Natural killer cell (primary cell): ENCODE measurements around the gene PDHA1. TPM values are rescaled to one million over a fixed set of nuclear protein-coding genes. Genes with fewer than 3 reads are reported as not detected.

Source experiments
- ATAC-seq, 3 donors: fragments of 150-1000 bp in 2 of 3; fragments of 200-7000 bp in 1 of 3; cut with Tn5 transposase; 1 replicate in 1 of 3; 2 replicates in 2 of 3; pipeline ENCODE4 v1.10.0; 2021; ENCODE audit warnings: mild to moderate bottlenecking in 2 of 3, moderate library complexity in 2 of 3
- DNase-seq, 2 donors: peaks; one replicate each; pipeline versions ENCODE4 v3.0.0 to v3.0.0-alpha.2; 2013 to 2021; ENCODE audit warnings: mixed read lengths in 1 of 2
- H3K27ac ChIP-seq: one replicate; pipeline ENCODE4 v1.5.1; 2013; ENCODE audit warnings: mild to moderate bottlenecking, low read length
- H3K27me3 ChIP-seq: one replicate; pipeline ENCODE4 v1.6.1; 2013; ENCODE audit warnings: low read length; ENCODE audit not compliant: control insufficient read depth, insufficient read depth
- H3K36me3 ChIP-seq: one replicate; pipeline ENCODE4 v1.6.1; 2013; ENCODE audit warnings: low read length; ENCODE audit not compliant: control insufficient read depth, insufficient read depth
- H3K4me1 ChIP-seq: one replicate; pipeline ENCODE4 v1.6.1; 2013; ENCODE audit warnings: low read length; ENCODE audit not compliant: control insufficient read depth, insufficient read depth
- H3K4me3 ChIP-seq: one replicate; pipeline ENCODE4 v1.5.1; 2013; ENCODE audit warnings: low read length
- H3K9me3 ChIP-seq: one replicate; pipeline ENCODE4 v1.6.1; 2013; ENCODE audit warnings: low read length; ENCODE audit not compliant: control insufficient read depth, insufficient read depth
- H3K27ac Mint-ChIP-seq, 2 donors: one replicate each; pipeline ENCODE4 v1.8.0; 2022; ENCODE audit warnings: mild to moderate bottlenecking in 2 of 2, mixed read lengths in 2 of 2, moderate library complexity in 1 of 2
- H3K27me3 Mint-ChIP-seq, 2 donors: one replicate each; pipeline ENCODE4 v1.8.0; 2022; ENCODE audit warnings: low read depth in 2 of 2, mixed read lengths in 2 of 2
- H3K36me3 Mint-ChIP-seq: one replicate; pipeline ENCODE4 v1.8.0; 2022; ENCODE audit warnings: mixed read lengths
- H3K4me1 Mint-ChIP-seq, 2 donors: one replicate each; pipeline ENCODE4 v1.8.0; 2022; ENCODE audit warnings: mixed read lengths in 2 of 2
- H3K4me3 Mint-ChIP-seq: one replicate; pipeline ENCODE4 v1.8.0; 2022; ENCODE audit warnings: mild to moderate bottlenecking, moderate library complexity, mixed read lengths
- H3K9me3 Mint-ChIP-seq, 2 donors: one replicate each; pipeline ENCODE4 v1.8.0; 2022; ENCODE audit warnings: mixed read lengths in 2 of 2
- CTCF ChIP-seq: fragments of 200-600 bp; IDR thresholded peaks from one replicate; pipeline ENCODE4 v1.8.0; 2022; ENCODE audit warnings: antibody characterized with exemption
- WGBS: methylation state at CpG from one replicate; pipeline ENCODE4 v1.1.7; 2013; ENCODE audit warnings: missing lambda C conversion rate; ENCODE audit not compliant: insufficient coverage; 5-methylcytosine and 5-hydroxymethylcytosine counted together
- intact Hi-C: fragments of 100-400 bp; cut with micrococcal nuclease; formaldehyde crosslinking; loops from one replicate; pipeline ENCODE4 v1.14.2; 2022
- total RNA-seq, 4 donors: library from RNA; stranded (reverse); fragments of 120-200 nt in 1 of 4; gene quantifications; one replicate each; pipeline versions ENCODE4 v1.2.3 to v1.2.4, GENCODE V29; 2013 to 2022

Gene PDHA1
- total RNA-seq, 3 donors from 2014 or later (not counting 1 experiment from before 2014, with no cell fraction given) = 131 to 164 (median 154) TPM

GRCh38 chrX:19373351-19373891 is 29.7 kb downstream of the PDHA1 start:
- no peak overlapping the region for H3K27ac ChIP-seq
- no peaks in the 10 kb centered on the region for H3K9me3 Mint-ChIP-seq
- DNase-seq (no peak), ATAC-seq (no peak)
- H3K9me3 ChIP-seq = no peaks in the 10 kb centered on the region
- H3K4me1 ChIP-seq = peaks cover 14% of the 10 kb centered on the region
- H3K27me3 ChIP-seq = no peaks in the 10 kb centered on the region
- H3K27me3 Mint-ChIP-seq = no peaks in the 10 kb centered on the region
- H3K36me3 ChIP-seq = no peaks in the 10 kb centered on the region
- TF ChIP-seq CTCF = no peak
- H3K4me3 Mint-ChIP-seq = peak overlapping the region; percentile 95
- H3K4me3 ChIP-seq = no peak overlapping the region
- intact Hi-C loops = loop anchor here (10.0 kb wide), 1 partner anchor 161 kb away; no protein-coding TSS in a partner anchor
- WGBS = 57% methylated on average over 23 of the region's 23 CpGs
- no peak overlapping the region for H3K27ac Mint-ChIP-seq
- H3K36me3 Mint-ChIP-seq = no peaks in the 10 kb centered on the region
- H3K4me1 Mint-ChIP-seq = peaks cover 7 to 9% of the 10 kb centered on the region in 2 donors

- intact Hi-C loops = loop anchor here (10.0 kb wide), 1 partner anchor 159 kb away; no protein-coding TSS in a partner anchor
- 83% methylated on average over 8 of the region's 8 CpGs for WGBS
- Mint-ChIP-seq H3K4me1 (peaks cover 7 to 9% of the 10 kb centered on the region in 2 donors), H3K4me3 (no peak overlapping the region), H3K9me3 (no peaks in the 10 kb centered on the region), H3K27me3 (no peaks in the 10 kb centered on the region), H3K36me3 (no peaks in the 10 kb centered on the region), H3K27ac (no peak overlapping the region)
- TF ChIP-seq CTCF = no peak
- no peak overlapping the region for H3K4me3 ChIP-seq
- no peaks in the 10 kb centered on the region for H3K36me3 ChIP-seq
- no peak for ATAC-seq
- H3K4me1 ChIP-seq = peaks cover 14% of the 10 kb centered on the region
- DNase-seq = no peak
- no peak overlapping the region for H3K27ac ChIP-seq
- H3K9me3 ChIP-seq = no peaks in the 10 kb centered on the region
- H3K27me3 ChIP-seq = no peaks in the 10 kb centered on the region
Measured at GRCh38 chrX:19375546-19375945, 31.8 kb downstream of the PDHA1 start.

- no peak for ATAC-seq
- Mint-ChIP-seq H3K36me3 (no peaks in the 10 kb centered on the region), H3K9me3 (no peaks in the 10 kb centered on the region), H3K4me1 (peaks cover 0 to under 1% of the 10 kb centered on the region in 2 donors), H3K27ac (no peak overlapping the region), H3K4me3 (no peak overlapping the region), H3K27me3 (peaks cover 0 to 8% of the 10 kb centered on the region in 2 donors)
- H3K27ac ChIP-seq = no peak overlapping the region
- no peak overlapping the region for H3K4me3 ChIP-seq
- peaks cover 7% of the 10 kb centered on the region for H3K4me1 ChIP-seq
- H3K36me3 ChIP-seq = no peaks in the 10 kb centered on the region
- no peak for TF ChIP-seq CTCF
- DNase-seq = no peak
- no peaks in the 10 kb centered on the region for H3K27me3 ChIP-seq
- no peaks in the 10 kb centered on the region for H3K9me3 ChIP-seq
- 94% methylated on average over 10 of the region's 12 CpGs for WGBS
- intact Hi-C loops = loop anchor here (10.0 kb wide), 1 partner anchor 157 kb away; no protein-coding TSS in a partner anchor
Measured at GRCh38 chrX:19377799-19378198, 34.1 kb downstream of the PDHA1 start.

GRCh38 chrX:19381326-19381725 is 37.6 kb downstream of the PDHA1 start:
- H3K27ac Mint-ChIP-seq = no peak overlapping the region
- H3K4me1 ChIP-seq = no peaks in the 10 kb centered on the region
- H3K4me1 Mint-ChIP-seq = no peaks in the 10 kb centered on the region
- intact Hi-C loops = no loop called here
- no peak overlapping the region for H3K4me3 Mint-ChIP-seq
- H3K27me3 Mint-ChIP-seq = peaks cover 0 to 11% of the 10 kb centered on the region in 2 donors
- ATAC-seq = no peak
- no peak overlapping the region for H3K27ac ChIP-seq
- H3K27me3 ChIP-seq = no peaks in the 10 kb centered on the region
- no peak for DNase-seq
- H3K36me3 ChIP-seq = no peaks in the 10 kb centered on the region
- H3K9me3 Mint-ChIP-seq = no peaks in the 10 kb centered on the region
- H3K4me3 ChIP-seq = no peak overlapping the region
- no peak for TF ChIP-seq CTCF
- WGBS = 93% methylated on average over 9 of the region's 9 CpGs
- H3K36me3 Mint-ChIP-seq = no peaks in the 10 kb centered on the region
- no peaks in the 10 kb centered on the region for H3K9me3 ChIP-seq
